Neuronal stem cell (in vitro differentiated cells): Measurements from ENCODE around the gene DBF4B.

Source experiments
- DNase-seq: peaks from one replicate; pipeline ENCODE4 v3.0.0-alpha.2; 2013; ENCODE audit warnings: low spot score
- H2AFZ ChIP-seq: one replicate; pipeline ENCODE4 v1.6.1; 2013; ENCODE audit warnings: mild to moderate bottlenecking, low read length, inconsistent platforms
- H2AK5ac ChIP-seq: 2 replicates; pipeline ENCODE4 v1.6.1; 2013; ENCODE audit warnings: low read depth, mild to moderate bottlenecking, inconsistent platforms, low read length, moderate library complexity, mixed read lengths
- H2BK120ac ChIP-seq: 2 replicates; pipeline ENCODE4 v1.6.1; 2013; ENCODE audit warnings: low read depth, mild to moderate bottlenecking, inconsistent platforms, low read length, moderate library complexity, mixed read lengths
- H2BK12ac ChIP-seq: one replicate; pipeline ENCODE4 v1.6.1; 2013; ENCODE audit warnings: low read length, inconsistent platforms
- H2BK15ac ChIP-seq: 2 replicates; pipeline ENCODE4 v1.6.1; 2013; ENCODE audit warnings: mild to moderate bottlenecking, low read length, inconsistent platforms, mixed read lengths
- H2BK5ac ChIP-seq: one replicate; pipeline ENCODE4 v1.6.1; 2013; ENCODE audit warnings: inconsistent platforms, mild to moderate bottlenecking, low read length, moderate library complexity
- H3K14ac ChIP-seq: one replicate; pipeline ENCODE4 v1.6.1; 2013; ENCODE audit warnings: low read length, inconsistent platforms
- H3K18ac ChIP-seq: 2 replicates; pipeline ENCODE4 v1.6.1; 2013; ENCODE audit warnings: low read length, inconsistent platforms
- H3K23ac ChIP-seq: 2 replicates; pipeline ENCODE4 v1.6.1; 2013; ENCODE audit warnings: low read depth, mild to moderate bottlenecking, mixed read lengths, low read length, inconsistent platforms; ENCODE audit not compliant: poor library complexity
- H3K27ac ChIP-seq: replicated peaks from 3 replicates; pipeline ENCODE4 v1.5.1; 2013; ENCODE audit warnings: low read length, inconsistent platforms
- H3K27me3 ChIP-seq, 3 experiments: 2 replicates each; pipeline ENCODE4 v1.6.1; 2013; ENCODE audit warnings: low read length in 3 of 3, mild to moderate bottlenecking in 2 of 3, inconsistent platforms in 1 of 3, low read depth in 1 of 3, mixed read lengths in 1 of 3, moderate library complexity in 1 of 3; ENCODE audit not compliant: control insufficient read depth in 3 of 3, insufficient read depth in 3 of 3
- H3K36me3 ChIP-seq, 2 donors: replicated peaks in 1 of 2; 2 replicates each; pipeline ENCODE4 v1.6.1; 2013; ENCODE audit warnings: low read length in 2 of 2; ENCODE audit not compliant: control insufficient read depth in 2 of 2, insufficient read depth in 2 of 2
- H3K4ac ChIP-seq: 2 replicates; pipeline ENCODE4 v1.6.1; 2013; ENCODE audit warnings: inconsistent platforms, mild to moderate bottlenecking, low read length, moderate library complexity
- H3K4me1 ChIP-seq, 2 donors: 1 replicate in 1 of 2; 2 replicates in 1 of 2; pipeline ENCODE4 v1.6.1; 2013; ENCODE audit warnings: low read length in 2 of 2, low read depth in 1 of 2; ENCODE audit not compliant: control insufficient read depth in 2 of 2, insufficient read depth in 1 of 2
- H3K4me2 ChIP-seq: one replicate; pipeline ENCODE4 v1.6.1; 2013; ENCODE audit warnings: mild to moderate bottlenecking, low read length, inconsistent platforms; ENCODE audit not compliant: insufficient read depth, poor library complexity, severe bottlenecking
- H3K4me3 ChIP-seq, 2 donors: 2 replicates each; pipeline ENCODE4 v1.5.1; 2013; ENCODE audit warnings: low read length in 2 of 2, mild to moderate bottlenecking in 2 of 2, inconsistent platforms in 1 of 2, moderate library complexity in 1 of 2
- H3K79me1 ChIP-seq: one replicate; pipeline ENCODE4 v1.6.1; 2013; ENCODE audit warnings: low read depth, mild to moderate bottlenecking, inconsistent platforms, low read length, moderate library complexity
- H3K9ac ChIP-seq: one replicate; pipeline ENCODE4 v1.6.1; 2013; ENCODE audit warnings: mild to moderate bottlenecking, low read depth, low read length, inconsistent platforms; ENCODE audit not compliant: poor library complexity
- H3K9me3 ChIP-seq, 2 donors: replicated peaks in 1 of 2; 2 replicates each; pipeline versions ENCODE3 to v1.6.1; 2013; ENCODE audit warnings: low read length in 2 of 2, mild to moderate bottlenecking in 2 of 2, inconsistent platforms in 1 of 2, low read depth in 1 of 2, mixed read lengths in 1 of 2, moderate library complexity in 1 of 2; ENCODE audit not compliant: control insufficient read depth in 2 of 2, insufficient read depth in 1 of 2
- H4K8ac ChIP-seq: one replicate; pipeline ENCODE4 v1.6.1; 2013; ENCODE audit warnings: low read depth, mild to moderate bottlenecking, inconsistent platforms, low read length, moderate library complexity
- H4K91ac ChIP-seq: one replicate; pipeline ENCODE4 v1.6.1; 2013; ENCODE audit warnings: low read length, low read depth, mild to moderate bottlenecking, inconsistent platforms; ENCODE audit not compliant: poor library complexity
- WGBS, 2 donors: extraction: QIAGEN DNeasy Blood & Tissue Kit; methylation state at CpG; one replicate each; pipeline ENCODE4 v1.1.7; 2013; ENCODE audit warnings: missing lambda C conversion rate in 2 of 2, mixed read lengths in 1 of 2; ENCODE audit not compliant: insufficient read length in 2 of 2, insufficient replicate concordance in 1 of 2; ENCODE audit errors: extremely low coverage in 2 of 2; 5-methylcytosine and 5-hydroxymethylcytosine counted together

The DBF4B gene

GRCh38 chr17:44774271-44775135, 66.0 kb downstream of the DBF4B start:
- no CpG with 5 or more reads among the region's 42 CpGs for WGBS, 2 donors
- Histone ChIP-seq H3K23ac (peak overlapping the region; percentile 75), H3K27ac (no peak overlapping the region), H3K14ac (peak overlapping the region; percentile 21), H4K91ac (no peak overlapping the region), H2BK5ac (peak overlapping the region; percentile 91), H3K36me3 (no peaks in the 10 kb centered on the region), H3K4me2 (peak overlapping the region; percentile 100), H3K9ac (peak overlapping the region; percentile 83), H3K4me1 (peaks cover 3 to 4% of the 10 kb centered on the region in 2 donors), H2BK12ac (peak overlapping the region; percentile 58), H3K4ac (no peak overlapping the region), H3K18ac (no peak overlapping the region), H2AK5ac (peak overlapping the region; percentile 37), H3K9me3 (no peaks in the 10 kb centered on the region), H4K8ac (no peak overlapping the region), H2AFZ (peak overlapping the region; percentile 92), H3K79me1 (peaks cover 5% of the 10 kb centered on the region), H2BK15ac (peak overlapping the region; percentile 85), H3K4me3 (peak overlapping the region; percentile 59 to 83), H2BK120ac (no peak overlapping the region), H3K27me3 (peaks cover 0 to 29% (median 15%) of the 10 kb centered on the region in 3 experiments)
- peak; percentile 86 for DNase-seq

- Histone ChIP-seq H3K4me1 (peaks cover 3 to 5% of the 10 kb centered on the region in 2 donors), H3K18ac (peak overlapping the region; percentile 90), H3K23ac (peak overlapping the region; percentile 75), H2AK5ac (peak overlapping the region; percentile 46), H3K4me2 (peak overlapping the region; percentile 100), H3K14ac (peak overlapping the region; percentile 6), H3K79me1 (peaks cover 5% of the 10 kb centered on the region), H3K4ac (no peak overlapping the region), H4K91ac (no peak overlapping the region), H3K9me3 (no peaks in the 10 kb centered on the region), H2BK12ac (peak overlapping the region; percentile 16), H2BK5ac (peak overlapping the region; percentile 82), H3K9ac (peak overlapping the region; percentile 83), H3K36me3 (no peaks in the 10 kb centered on the region), H2AFZ (peak overlapping the region; percentile 92), H3K27me3 (peaks cover 0 to 29% (median 15%) of the 10 kb centered on the region in 3 experiments), H4K8ac (no peak overlapping the region), H3K4me3 (peak overlapping the region; percentile 59 to 83), H3K27ac (no peak overlapping the region), H2BK15ac (no peak overlapping the region), H2BK120ac (no peak overlapping the region)
- DNase-seq = peak; percentile 98
- no CpG with 5 or more reads among the region's 50 CpGs for WGBS, 2 donors
Observed at GRCh38 chr17:44775136-44775837, 66.8 kb downstream of the DBF4B start.

GRCh38 chr17:44775838-44776621, 67.6 kb downstream of the DBF4B start:
- WGBS, 2 donors = no CpG with 5 or more reads among the region's 43 CpGs
- no peak for DNase-seq
- H4K8ac ChIP-seq = no peak overlapping the region

More at GRCh38 chr17:44775838-44776621, 67.6 kb downstream of the DBF4B start:
- Histone ChIP-seq H3K36me3 (no peaks in the 10 kb centered on the region), H3K4ac (no peak overlapping the region), H2AFZ (peak overlapping the region; percentile 91), H2AK5ac (peak overlapping the region; percentile 52), H3K14ac (no peak overlapping the region), H3K79me1 (peaks cover 5% of the 10 kb centered on the region), H3K9me3 (no peaks in the 10 kb centered on the region), H3K23ac (peak overlapping the region; percentile 75), H4K91ac (no peak overlapping the region), H3K4me3 (peak overlapping the region; percentile 59 to 78), H3K27me3 (peaks cover 0 to 29% (median 15%) of the 10 kb centered on the region in 3 experiments), H2BK15ac (no peak overlapping the region), H3K27ac (no peak overlapping the region), H2BK5ac (no peak overlapping the region), H2BK120ac (no peak overlapping the region), H3K4me1 (peaks cover 3 to 5% of the 10 kb centered on the region in 2 donors), H3K18ac (peak overlapping the region; percentile 55), H2BK12ac (no peak overlapping the region), H3K4me2 (peak overlapping the region; percentile 95), H3K9ac (peak overlapping the region; percentile 86)
